OCI-LY1 (cell line): ENCODE data around the gene CNPPD1.
A peak's percentile ranks its signal among the peaks of the same experiment; 100 is the strongest.

ENCODE experiments used
- H2AFZ ChIP-seq: fragments of 200-600 bp; sonication (generic), shearing (Covaris generic); 2 replicates; pipeline ENCODE4 v1.6.0; 2014; ENCODE audit warnings: antibody characterized with exemption, mild to moderate bottlenecking, low read length
- H3F3A ChIP-seq: fragments of 200-600 bp; sonication (generic), shearing (Covaris generic); 2 replicates; pipeline ENCODE4 v1.6.0; 2014; ENCODE audit warnings: mild to moderate bottlenecking, antibody characterized with exemption, low read length, moderate library complexity; ENCODE audit not compliant: insufficient read depth
- H3K27ac ChIP-seq: fragments of 200-600 bp; sonication (generic); 2 replicates; pipeline ENCODE4 v1.5.1; 2014; ENCODE audit warnings: low read length, mixed run types, mild to moderate bottlenecking, low read depth; ENCODE audit not compliant: poor library complexity, severe bottlenecking
- H3K27me3 ChIP-seq: fragments of 200-600 bp; sonication (generic); 2 replicates; pipeline ENCODE4 v1.6.0; 2014; ENCODE audit warnings: antibody characterized with exemption, mild to moderate bottlenecking, low read length, moderate library complexity; ENCODE audit not compliant: insufficient read depth
- H3K36me3 ChIP-seq: fragments of 200-600 bp; sonication (generic); 2 replicates; pipeline ENCODE4 v1.6.1; 2014; ENCODE audit warnings: mild to moderate bottlenecking, antibody characterized with exemption, low read length, moderate library complexity, mixed read lengths; ENCODE audit not compliant: insufficient read depth
- H3K4me1 ChIP-seq: fragments of 200-600 bp; sonication (generic); 2 replicates; pipeline ENCODE4 v1.5.1; 2014; ENCODE audit warnings: mild to moderate bottlenecking, low read length, moderate library complexity; ENCODE audit not compliant: insufficient read depth, severe bottlenecking
- H3K4me2 ChIP-seq: fragments of 200-600 bp; sonication (generic), shearing (Covaris generic); 2 replicates; pipeline ENCODE4 v1.6.1; 2014; ENCODE audit warnings: low read length
- H3K4me3 ChIP-seq: fragments of 200-600 bp; sonication (generic); 2 replicates; pipeline ENCODE4 v1.5.1; 2014; ENCODE audit warnings: low read length, low read depth, mild to moderate bottlenecking, mixed read lengths; ENCODE audit not compliant: poor library complexity, severe bottlenecking
- H3K79me2 ChIP-seq: fragments of 200-600 bp; shearing (Covaris generic); 2 replicates; pipeline ENCODE4 v1.6.1; 2016; ENCODE audit warnings: mixed run types, low read length, mixed read lengths; ENCODE audit not compliant: insufficient read depth
- H3K9ac ChIP-seq: fragments of 200-600 bp; sonication (generic), shearing (Covaris generic); 2 replicates; pipeline ENCODE4 v1.6.1; 2014; ENCODE audit warnings: mild to moderate bottlenecking, low read length, mixed read lengths
- H3K9me2 ChIP-seq: fragments of 200-600 bp; sonication (generic), shearing (Covaris generic); 2 replicates; pipeline ENCODE4 v1.6.1; 2014; ENCODE audit warnings: low read depth, mild to moderate bottlenecking, low read length, mixed read lengths
- H3K9me3 ChIP-seq: fragments of 200-600 bp; shearing (Covaris generic); 2 replicates; pipeline ENCODE4 v1.6.1; 2014; ENCODE audit warnings: low read length, mixed read lengths
- H4K20me1 ChIP-seq: fragments of 200-600 bp; sonication (generic), shearing (Covaris generic); 2 replicates; pipeline ENCODE4 v1.6.0; 2016; ENCODE audit warnings: mild to moderate bottlenecking, low read length; ENCODE audit not compliant: insufficient read depth
- EZH2 ChIP-seq: fragments of 200-600 bp; sonication (generic), shearing (Covaris generic); IDR thresholded peaks from 2 replicates; pipeline ENCODE4 v1.8.0; 2017; ENCODE audit warnings: borderline replicate concordance, mixed run types, mild to moderate bottlenecking, antibody characterized with exemption, low read length, moderate library complexity, mixed read lengths
- TF ChIP-seq, protein P1 (sequence below): fragments of 200-600 bp; sonication (generic), shearing (Covaris generic); IDR thresholded peaks from 2 replicates; pipeline ENCODE4 v1.5.1; 2017; ENCODE audit warnings: mild to moderate bottlenecking, antibody characterized with exemption, low read length, moderate library complexity, mixed read lengths

Gene CNPPD1

GRCh38 chr2:219215871-219216534 lies 39.3 kb upstream of the CNPPD1 start:
- H3K4me2 ChIP-seq: no peak overlapping the region
- no peak overlapping the region for H3K4me3 ChIP-seq
- peaks cover 67% of the 10 kb centered on the region for H3K36me3 ChIP-seq
- no peaks in the 10 kb centered on the region for H3K27me3 ChIP-seq
- H3K9me3 ChIP-seq: no peaks in the 10 kb centered on the region
- H3K9me2 ChIP-seq: no peaks in the 10 kb centered on the region
- H4K20me1 ChIP-seq: no peaks in the 10 kb centered on the region
- no peaks in the 10 kb centered on the region for H3K79me2 ChIP-seq
- no peaks in the 10 kb centered on the region for H3F3A ChIP-seq
- TF ChIP-seq, protein P1, sequence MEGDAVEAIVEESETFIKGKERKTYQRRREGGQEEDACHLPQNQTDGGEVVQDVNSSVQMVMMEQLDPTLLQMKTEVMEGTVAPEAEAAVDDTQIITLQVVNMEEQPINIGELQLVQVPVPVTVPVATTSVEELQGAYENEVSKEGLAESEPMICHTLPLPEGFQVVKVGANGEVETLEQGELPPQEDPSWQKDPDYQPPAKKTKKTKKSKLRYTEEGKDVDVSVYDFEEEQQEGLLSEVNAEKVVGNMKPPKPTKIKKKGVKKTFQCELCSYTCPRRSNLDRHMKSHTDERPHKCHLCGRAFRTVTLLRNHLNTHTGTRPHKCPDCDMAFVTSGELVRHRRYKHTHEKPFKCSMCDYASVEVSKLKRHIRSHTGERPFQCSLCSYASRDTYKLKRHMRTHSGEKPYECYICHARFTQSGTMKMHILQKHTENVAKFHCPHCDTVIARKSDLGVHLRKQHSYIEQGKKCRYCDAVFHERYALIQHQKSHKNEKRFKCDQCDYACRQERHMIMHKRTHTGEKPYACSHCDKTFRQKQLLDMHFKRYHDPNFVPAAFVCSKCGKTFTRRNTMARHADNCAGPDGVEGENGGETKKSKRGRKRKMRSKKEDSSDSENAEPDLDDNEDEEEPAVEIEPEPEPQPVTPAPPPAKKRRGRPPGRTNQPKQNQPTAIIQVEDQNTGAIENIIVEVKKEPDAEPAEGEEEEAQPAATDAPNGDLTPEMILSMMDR: no peak
- TF ChIP-seq EZH2: no peak
- peak overlapping the region; percentile 13 for H3K27ac ChIP-seq
- peaks cover 21% of the 10 kb centered on the region for H3K4me1 ChIP-seq
- no peak overlapping the region for H3K9ac ChIP-seq
- H2AFZ ChIP-seq: no peak overlapping the region

DNA sequence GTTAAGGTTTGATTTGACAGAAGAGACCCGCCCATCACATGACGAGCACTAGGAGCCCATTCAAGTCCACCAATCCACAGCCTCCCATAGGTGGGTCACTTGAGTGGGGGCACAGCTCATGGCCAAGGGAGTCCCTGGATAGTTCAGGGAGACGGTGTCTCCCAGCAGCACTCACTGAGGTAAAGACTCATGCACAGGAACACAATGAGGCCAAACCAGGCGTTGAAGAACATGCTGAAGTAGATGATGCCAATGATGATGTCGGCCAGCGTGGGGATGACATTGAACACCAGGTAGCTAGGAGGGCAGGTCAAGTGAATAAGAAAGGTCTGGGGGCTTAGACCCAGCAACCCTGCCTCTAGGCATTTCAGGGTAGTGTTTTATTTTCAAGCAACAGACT lies 38.1 kb upstream of the CNPPD1 start:
- Histone ChIP-seq H3K79me2 (no peaks in the 10 kb centered on the region), H3F3A (no peaks in the 10 kb centered on the region), H2AFZ (no peak overlapping the region), H3K4me3 (no peak overlapping the region), H3K27me3 (no peaks in the 10 kb centered on the region), H3K36me3 (peaks cover 67% of the 10 kb centered on the region), H3K4me1 (peaks cover 21% of the 10 kb centered on the region), H3K27ac (no peak overlapping the region), H4K20me1 (no peaks in the 10 kb centered on the region), H3K9me2 (no peaks in the 10 kb centered on the region), H3K4me2 (no peak overlapping the region), H3K9me3 (no peaks in the 10 kb centered on the region), H3K9ac (no peak overlapping the region)
- TF ChIP-seq EZH2: no peak
- TF ChIP-seq, protein P1: no peak

GRCh38 chr2:219214141-219214540 lies 37.4 kb upstream of the CNPPD1 start:
- Histone ChIP-seq H3K36me3 (peaks cover 68% of the 10 kb centered on the region), H3K4me1 (peaks cover 18% of the 10 kb centered on the region), H3K27me3 (no peaks in the 10 kb centered on the region), H2AFZ (no peak overlapping the region), H3K79me2 (no peaks in the 10 kb centered on the region), H3K4me2 (no peak overlapping the region), H3K9ac (no peak overlapping the region), H3K4me3 (no peak overlapping the region), H4K20me1 (no peaks in the 10 kb centered on the region), H3F3A (no peaks in the 10 kb centered on the region), H3K27ac (no peak overlapping the region), H3K9me3 (no peaks in the 10 kb centered on the region), H3K9me2 (no peaks in the 10 kb centered on the region)
- TF ChIP-seq, protein P1: no peak
- TF ChIP-seq EZH2: no peak
